Hematopoietic multipotent progenitor cell treated with erythropoietin and hydrocortisone succinate and interleukin-3 and kit ligand, for 15 days (in vitro differentiated cells): ENCODE data around the gene FIS1.
A peak's percentile ranks its signal among the peaks of the same experiment; 100 is the strongest.

Experiments
- DNase-seq: peaks from one replicate; pipeline ENCODE4 v3.0.0-alpha.2; 2015; ENCODE audit warnings: low spot score

The FIS1 gene

DNA sequence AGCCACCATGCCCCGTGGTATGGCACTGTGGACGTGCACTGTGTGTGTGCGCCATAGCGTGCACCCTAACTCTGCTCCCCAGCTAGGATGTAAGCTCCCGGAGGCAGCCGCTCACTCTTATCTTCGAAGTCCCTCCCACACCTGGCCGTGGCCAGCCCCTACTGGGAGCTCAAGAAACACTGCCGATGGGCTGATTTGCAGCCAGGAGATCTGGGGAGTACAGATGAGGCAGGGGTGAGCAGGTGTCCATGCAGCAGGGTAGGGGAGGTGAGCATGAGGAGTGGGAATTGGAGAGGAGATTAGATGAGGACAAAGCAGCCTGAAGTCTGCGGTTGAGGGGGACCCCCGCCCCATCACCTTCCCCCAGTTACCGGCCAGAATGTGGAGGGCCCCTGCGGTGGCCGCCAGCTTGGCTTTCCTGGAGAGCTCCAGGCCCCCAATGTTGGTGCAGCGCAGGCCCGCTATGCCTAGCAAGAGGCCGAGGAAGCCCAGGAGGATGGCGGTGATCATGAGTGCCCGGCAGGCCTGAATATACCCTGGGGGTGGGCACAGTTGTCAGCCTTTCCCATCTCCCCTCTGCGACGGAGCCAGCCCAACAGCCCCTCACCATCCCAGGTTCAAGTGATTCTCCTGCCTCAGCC, 10.9 kb downstream of the FIS1 start:
- DNase-seq, result no peak

DNA sequence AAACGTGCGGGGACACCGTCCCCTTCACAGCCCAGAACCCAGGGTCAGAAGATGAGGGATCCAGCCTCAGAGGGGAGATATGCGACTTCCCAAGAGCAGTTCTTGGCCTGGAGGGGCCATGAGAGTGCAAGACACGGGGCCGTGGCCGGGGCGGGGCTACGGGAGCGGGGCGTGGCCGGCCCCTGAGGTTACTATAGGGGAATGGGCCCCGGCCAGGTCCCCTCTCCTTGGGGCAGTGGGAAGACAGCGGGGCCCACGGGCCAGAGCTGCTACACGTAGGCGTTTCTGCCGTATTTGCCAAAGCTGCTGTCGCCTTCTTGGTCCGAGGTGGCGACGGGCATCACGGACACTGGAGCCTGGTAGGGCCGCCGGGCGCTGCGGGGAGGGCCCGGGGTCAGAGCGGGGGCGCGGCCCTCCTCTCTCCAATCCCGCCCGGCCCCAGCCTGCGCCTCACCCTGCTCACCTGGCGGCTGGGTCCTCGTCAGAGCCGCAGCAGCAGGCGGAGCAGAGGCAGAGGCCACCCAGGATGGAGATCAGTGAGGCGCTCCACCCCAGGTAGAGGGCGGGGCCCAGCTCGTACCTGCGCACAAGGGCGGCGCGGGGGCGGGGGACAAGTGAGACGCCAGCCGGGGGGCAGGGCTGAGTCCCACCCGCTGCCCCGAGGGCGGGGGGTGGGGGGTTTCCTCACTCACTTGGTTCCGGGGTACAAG, 12.6 kb downstream of the FIS1 start:
- no peak for DNase-seq

DNA sequence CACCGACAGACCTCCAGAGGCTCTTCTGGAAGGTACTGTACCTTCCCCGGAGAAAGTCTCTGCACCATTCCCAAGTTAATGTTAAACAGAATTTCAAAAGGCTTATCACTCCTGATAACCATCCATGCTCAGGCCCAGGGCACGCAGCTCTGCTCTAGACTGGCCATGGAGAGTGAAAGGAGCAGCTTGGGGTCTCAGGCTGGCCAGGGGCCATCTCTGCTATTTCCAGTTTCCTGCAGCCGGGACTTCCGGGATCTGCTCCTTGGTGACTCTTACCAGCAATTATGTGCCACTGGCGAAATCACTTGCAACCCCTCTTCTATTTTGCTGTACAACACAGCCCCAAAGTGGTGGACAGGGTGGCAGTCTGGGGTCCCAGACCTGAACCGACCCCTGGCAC, 13.2 kb downstream of the FIS1 start:
- DNase-seq, result no peak

DNA sequence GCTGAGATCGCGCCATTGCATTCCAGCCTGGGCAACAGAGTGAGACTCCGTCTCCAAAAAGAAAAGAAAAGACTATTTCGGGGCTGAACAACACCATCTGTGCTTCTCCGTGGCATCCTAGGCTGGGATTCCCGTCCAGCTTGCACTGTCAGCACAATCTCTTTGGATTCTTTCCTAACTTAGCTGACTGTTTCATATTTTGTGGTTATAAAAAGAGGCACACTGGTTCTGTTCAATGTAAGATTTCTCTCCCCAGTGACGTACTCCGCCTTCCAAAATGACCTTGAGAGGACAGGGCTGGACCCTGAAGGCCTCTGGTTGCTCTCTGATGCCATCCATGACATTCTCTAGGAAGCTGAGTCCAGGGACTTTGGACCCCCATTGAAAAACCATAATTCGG, 18.2 kb downstream of the FIS1 start:
- DNase-seq, result no peak

DNA sequence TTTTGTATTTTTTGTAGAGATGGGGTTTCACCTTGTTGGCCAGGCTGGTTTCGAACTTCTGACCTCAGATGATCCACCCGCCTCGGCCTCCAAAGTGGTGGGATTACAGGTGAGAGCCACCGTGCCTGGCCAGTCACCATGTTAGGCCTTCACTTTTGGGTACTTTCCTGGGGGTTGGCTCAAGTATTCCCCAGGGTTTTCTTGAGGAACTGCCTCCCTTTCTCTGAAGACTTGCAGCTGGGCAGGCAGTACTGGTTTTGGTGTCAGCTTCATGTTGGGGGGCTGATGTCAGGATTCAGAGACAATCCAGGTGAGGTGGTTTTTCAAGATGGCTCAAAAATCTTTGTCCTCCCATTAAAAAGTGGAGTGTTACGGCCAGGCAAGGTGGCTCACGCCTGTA, 19.2 kb downstream of the FIS1 start:
- DNase-seq, result no peak

DNA sequence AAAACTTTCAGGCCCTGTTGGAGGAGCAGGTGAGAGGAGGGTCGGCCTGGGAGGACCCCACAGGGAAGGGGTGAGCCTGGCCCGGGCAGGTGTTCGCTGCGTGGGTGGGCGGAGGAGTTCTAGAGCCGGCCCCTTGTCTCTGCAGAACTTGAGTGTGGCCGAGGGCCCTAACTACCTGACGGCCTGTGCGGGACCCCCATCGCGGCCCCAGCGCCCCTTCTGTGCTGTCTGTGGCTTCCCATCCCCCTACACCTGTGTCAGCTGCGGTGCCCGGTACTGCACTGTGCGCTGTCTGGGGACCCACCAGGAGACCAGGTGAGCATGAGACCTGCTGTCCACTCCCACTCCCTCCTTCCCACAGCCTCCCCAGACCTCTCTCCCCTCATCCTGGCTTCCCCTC, 21.4 kb downstream of the FIS1 start:
- DNase-seq, result no peak

DNA sequence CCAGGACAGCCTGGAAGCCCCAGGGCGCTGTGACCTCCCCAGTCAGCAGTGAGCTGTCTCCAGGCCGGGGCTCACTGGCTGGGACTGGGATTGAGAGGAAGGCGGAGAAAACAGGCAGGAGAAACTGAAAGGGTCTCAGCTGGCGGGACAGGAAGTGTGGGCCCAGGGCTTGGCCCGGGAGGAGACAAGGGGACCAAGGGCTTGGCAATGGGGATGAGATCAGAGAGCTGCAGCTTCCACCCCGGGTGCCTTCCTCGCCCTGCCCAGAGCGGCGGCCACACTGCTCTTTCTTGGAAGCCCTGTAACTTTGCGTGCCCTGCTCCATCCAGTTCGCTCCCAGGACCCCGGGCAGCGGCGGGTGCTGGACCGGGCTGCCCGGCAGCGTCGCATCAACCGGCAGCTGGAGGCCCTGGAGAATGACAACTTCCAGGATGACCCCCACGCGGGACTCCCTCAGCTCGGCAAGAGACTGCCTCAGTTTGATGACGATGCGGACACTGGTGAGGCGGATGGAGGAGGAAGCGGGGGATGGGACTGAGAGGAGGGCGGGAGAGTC, 22.5 kb downstream of the FIS1 start:
- no peak for DNase-seq

DNA sequence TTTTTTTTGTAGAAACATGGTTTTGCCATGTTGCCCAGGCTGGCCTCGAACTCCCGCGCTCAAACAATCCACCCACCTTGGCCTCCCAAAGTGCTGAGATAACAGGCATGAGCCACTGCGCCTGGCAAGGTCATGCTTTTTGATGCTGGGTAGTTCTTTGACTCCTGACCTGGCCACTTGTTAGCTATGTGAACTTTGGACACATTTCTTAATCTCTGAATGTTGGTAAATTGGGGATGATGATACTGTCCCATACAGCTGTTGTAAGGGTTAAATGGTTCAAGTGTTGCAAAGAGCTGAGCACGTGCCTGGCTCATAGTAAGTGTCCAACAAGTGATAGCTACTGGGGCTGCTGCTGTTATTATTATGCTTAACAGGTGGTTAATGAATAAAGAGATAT, 24.6 kb downstream of the FIS1 start:
- DNase-seq, result no peak

DNA sequence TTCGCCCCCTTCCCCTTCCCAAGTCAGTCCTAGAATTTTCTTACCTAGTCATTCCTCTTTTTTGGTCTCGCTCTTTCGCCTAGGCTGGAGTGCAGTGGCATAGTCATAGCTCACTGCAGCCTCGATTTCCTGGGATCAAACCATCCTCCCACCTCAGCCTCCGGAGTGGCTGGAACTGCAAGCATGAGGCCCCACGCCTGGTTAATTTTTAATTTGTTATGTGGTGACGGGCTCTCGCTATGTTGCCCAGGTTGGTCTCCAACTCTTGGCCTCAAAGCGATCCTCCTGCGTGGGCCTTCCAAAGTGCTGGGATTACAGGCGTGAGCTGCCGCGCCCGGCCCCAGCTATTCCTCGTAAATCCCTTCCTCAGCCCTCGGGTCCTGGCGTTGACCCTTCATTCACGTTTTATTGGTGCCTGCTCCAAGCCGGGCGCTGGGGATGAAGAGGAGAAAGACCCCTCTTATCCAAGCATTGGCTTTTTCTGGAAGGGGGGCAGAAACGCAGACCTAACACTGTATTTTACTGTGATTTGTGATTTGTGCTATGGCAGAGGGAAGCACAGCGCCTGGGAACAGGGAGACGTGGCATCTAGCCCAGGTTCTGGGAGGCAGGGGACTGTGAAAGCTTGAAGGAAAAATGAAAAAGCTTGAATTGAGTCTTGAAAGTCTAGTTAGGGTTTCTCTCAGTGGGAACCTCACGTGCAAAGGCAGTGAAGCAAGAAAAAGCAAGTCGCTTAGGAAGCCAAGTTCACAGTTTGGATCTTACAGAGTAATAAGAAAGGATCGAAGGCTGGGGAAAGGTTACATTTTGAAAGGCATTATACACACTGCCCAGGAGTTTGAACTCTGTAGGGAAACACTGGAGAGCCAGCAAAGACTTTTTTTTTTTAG, 26.4 kb downstream of the FIS1 start:
- no peak for DNase-seq

DNA sequence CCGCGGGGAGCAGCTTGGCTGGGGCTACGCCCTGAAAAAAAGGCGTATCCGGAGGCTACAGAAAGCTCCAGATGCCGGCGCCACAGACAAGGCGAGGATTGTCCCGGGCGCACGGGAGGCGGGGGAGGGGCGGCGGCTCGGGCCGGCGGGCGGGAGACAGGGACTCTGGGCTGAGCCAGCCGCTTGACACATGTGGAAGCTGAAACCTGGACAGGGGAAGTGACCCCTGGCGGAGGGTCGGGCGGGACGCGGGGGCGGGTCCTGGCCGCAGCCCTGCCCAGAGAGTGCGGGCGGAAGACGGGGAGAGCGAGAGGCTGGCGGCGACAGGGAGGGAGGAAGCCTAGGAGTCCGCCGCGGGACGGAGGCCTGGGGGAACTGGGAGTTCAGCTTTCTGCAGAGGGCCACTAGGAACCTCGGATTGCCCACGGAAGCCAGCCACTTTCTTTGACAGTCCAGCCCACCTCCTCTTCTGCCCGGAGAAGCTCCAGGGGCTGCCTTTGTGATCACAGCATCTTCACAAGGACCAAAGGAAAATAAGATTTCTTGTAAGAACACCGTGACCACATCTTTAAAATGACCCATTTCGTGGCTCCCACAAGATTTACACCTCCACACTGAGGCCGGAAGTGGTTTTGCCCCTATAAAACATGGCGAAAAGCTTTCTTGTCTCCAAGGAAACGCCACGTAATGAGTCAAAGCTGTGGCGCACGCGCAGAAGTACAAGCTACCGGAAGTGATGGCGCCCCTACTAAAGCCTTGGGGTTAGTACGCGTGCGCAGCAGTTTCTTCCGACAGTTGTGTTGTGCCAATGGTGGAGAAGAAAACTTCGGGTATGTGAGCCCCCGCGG, 27.3 kb downstream of the FIS1 start, which contains the start of the genes PLOD3 and ZNHIT1:
PLOD3 (minus strand) TSS at position 194 of the 848 bp plus-strand sequence. CDS start 307 bp downstream, outside the sequence.
ZNHIT1 (plus strand) TSS at position 778 of the 848 bp plus-strand sequence; CDS start at position 809, 31 bp downstream.
- DNase-seq, result peak; percentile 100

DNA sequence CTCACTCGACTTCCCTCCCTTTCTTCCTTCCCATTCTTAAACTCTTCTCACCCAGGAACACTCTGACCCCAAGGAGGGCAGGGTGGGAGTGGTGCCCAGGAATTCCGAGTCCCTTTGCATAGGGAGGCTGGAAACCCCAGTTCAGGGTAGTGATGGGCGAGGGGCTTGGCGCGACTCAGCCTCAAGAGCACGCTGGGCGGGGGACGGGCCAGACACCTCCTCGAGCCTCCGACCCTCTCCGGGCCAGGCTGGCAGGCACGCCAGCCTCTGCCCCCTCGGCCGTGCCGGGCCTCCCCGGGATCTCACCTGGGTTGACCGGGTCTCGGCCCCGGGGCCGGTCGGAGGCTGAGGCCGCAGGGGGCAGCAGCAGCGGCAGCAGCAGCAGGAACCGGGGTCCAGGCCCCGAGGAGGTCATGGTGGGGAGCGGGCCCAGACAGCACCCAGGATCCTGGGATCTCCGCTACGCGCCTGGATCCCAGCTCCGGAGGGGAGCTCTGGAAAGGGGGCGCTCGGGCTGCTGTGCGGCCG, 28.0 kb downstream of the FIS1 start:
- DNase-seq, result peak; percentile 35

DNA sequence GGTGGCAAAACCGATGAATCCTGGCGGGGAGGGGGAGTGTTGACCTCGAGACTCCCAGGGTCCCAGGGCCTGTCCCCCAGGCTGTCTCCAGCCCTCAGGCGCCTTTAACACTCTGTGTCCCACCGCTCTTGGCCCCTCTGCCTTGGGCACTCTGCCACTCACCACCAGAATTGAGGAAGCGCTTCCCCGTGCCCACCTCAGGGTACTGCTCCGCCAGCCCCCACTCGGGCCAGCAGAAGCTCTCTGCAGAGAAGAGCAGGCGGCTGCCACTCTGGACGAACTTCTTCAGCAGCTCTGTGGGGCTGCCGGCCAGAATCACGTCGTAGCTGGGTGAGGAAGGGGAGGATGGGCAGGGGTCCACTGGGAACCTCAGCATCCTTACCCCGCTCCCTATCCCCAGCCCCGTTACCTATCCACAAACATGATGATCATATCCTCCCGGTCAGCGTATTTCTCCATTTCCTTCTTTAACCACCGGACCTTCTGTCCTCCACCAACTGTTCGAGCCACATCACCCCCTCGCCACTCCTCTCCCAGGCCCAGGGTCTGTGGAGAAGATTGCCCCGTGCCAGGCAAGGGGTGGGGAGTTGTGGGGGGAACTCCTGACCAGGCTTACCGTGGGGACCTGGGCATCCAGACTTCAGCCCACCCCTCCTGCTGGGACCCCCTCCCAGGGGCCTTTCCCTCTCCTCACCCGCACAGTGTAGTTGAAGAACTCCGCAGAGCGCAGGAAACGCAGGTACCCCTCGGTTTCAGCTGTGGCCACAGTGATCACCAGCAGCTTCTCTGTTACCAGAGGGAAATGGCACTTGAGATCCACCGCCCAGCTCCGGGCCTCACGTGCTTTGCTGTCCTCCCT, 28.7 kb downstream of the FIS1 start:
- DNase-seq, result no peak

DNA sequence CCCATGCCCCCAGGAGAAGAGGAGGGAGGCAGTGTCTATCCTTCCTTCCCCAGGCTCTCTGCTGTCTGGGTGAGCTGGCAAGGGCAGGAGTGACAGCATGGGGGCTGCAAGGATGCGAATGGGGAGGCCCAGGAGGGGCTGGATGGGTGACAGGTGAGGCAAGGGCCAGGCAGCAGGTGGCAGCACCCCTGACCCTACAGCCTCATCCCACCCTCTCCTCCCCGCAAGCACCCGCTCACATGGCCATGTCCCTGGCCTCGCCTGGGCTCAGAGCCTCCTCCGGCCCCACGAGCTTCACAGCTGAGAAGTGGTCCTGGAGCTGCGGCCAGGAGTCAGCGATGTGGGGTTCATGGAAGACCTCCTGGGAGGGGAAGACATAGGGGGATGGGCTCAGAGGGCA, 32.9 kb downstream of the FIS1 start:
- DNase-seq, result no peak

DNA sequence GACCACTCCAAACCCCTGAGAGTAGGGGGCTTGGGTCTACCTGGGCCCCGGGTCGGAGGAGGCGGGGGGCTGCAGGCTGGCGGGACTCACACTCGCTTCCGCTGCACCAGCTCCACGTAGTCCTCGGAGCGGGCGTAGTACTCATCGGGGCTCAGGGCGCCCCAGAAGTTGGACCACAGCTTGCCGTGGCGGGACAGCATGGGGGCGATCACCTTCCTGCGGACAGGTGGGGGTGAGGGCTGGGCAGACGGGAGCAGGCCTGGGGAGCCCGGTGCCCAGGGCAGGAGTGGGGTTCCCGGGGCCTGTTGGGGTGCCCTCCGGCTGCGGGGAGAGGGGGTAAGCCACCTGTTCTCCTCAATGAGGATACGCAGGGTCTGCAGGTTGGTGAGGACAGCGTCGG, 33.4 kb downstream of the FIS1 start:
- no peak for DNase-seq

DNA sequence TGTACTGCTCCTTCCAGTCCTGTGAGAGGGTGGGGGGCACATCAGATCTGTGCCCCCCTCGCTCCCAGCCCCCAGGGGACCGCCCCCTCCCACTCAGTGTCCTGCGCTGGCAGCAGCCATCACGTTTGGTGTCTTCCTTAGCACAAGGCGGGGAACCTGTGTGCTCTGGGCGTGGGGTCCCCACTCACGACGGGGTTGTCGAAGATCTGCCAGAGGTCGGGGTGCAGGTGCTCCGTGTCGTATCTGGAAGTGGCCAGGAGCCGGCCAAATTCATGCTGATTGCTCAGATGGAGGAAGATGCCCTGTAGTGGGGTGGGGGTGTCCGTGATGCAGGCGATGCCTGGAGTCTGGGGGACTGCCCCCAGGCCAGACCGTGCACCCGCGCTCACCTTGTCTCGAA, 34.7 kb downstream of the FIS1 start:
- DNase-seq, result no peak

DNA sequence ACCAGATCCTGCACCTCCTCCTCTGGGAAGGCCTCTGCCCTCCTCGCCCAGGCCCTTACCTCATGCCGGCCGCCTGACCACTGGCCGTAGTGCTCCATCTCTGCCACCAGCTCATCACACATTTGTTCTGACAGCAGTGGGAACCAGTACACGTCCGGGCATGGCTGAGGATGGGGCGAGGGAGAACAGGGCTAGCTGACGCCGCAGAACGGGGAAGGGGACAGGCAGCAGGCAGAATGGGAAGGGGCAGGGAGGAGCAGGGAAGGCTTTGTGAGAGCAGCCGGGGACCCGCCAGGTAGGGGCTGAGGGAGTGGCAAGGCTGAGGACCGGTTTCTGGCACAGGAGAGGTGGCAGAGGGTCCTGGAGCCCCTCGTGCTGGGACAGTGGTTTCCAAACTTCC, 36.1 kb downstream of the FIS1 start:
- no peak for DNase-seq

DNA sequence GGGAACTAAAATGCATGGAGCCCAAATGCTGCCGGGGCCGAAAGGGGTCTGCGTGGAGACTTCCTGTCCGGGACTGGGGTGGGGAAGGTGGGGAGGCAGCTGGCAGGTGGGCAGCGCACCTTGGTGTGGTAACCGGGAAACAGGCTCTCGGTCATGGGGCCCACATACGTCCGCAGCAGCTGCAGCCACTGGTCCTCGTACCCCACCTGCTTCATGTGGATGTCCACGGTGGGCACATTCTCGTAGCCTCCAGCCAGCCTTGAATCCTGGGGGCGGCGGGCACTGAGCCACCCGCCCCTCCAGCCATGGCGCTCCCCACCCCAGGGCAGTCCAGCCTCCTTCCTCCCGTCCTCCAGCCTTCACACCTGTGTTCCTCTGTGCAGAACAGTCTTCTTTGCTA, 37.4 kb downstream of the FIS1 start:
- no peak for DNase-seq

DNA sequence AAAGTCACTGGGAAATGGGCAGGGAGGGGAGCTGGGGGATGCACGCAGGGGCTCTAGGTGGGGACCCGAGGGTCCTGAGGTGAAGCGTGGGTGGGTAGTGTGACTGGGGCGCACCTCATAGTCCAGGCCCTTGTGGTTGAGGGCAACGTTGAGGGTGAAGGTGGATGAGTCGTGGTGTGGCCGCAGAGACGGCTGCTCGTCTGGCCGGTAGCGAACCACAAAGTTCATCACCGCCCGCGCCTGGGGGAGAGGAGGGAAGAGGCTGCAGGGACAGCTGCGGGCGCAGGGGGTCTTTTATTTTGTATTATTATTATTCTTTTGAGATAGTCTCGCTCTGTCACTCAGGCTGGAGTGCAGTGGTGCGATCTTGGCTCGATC, 38.2 kb downstream of the FIS1 start:
- no peak for DNase-seq

DNA sequence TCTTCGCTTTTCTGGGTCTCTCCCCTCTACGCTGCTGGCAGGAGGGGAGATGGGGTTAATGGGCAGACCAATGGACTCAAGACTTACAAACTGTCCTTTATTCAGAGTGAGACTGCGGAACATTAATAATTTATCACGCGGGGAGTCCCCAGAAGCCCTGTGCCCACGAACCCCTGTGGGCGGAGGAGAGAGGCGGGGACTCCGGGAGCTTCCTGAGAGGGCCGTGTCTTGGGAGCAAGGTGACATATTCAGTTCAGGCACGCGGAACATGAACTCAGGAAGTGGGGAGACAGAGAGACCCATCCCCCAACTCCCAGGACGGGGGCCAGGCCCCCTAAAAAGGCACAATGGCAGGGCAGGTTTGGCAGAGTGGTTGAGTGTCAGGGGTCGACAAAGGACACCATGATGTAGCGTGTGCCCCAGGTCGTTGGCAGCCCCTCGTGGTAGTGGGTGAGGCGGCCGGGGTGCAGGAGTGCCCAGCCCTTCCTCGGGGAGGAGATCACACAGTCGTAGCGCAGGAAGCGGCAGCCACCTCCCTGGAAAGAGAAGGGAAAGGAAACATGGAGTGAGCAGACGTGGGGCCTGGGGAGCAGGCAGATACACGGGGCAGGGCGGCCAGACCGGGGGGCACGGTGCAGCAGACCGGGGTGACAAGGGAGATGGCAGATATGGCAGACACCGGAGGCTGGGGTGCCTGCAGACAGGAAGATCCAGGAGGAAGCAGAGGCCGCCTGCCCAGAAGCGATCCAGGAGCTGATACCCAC, 38.8 kb downstream of the FIS1 start:
- DNase-seq, result no peak
